CD1c-positive myeloid dendritic cell (primary cell): Measurements from ENCODE around the gene UCP3.
"Not testable (repeated sequence)": the region's sequence is repeated elsewhere in the genome, so short reads cannot be mapped to it uniquely, and the experiment has no call there.

ENCODE experiments used
- DNase-seq: peaks from one replicate; pipeline ENCODE4 v3.0.0-alpha.2; 2016; ENCODE audit errors: extremely low spot score

UCP3 gene

GRCh38 chr11:74000307-74001133, 8.4 kb downstream of the UCP3 start:
- no peak for DNase-seq

- DNase-seq = no peak
These were observed 9.1 kb downstream of the UCP3 start for GRCh38 chr11:73999581-74000306.

GRCh38 chr11:73998846-73999575, 9.9 kb downstream of the UCP3 start:
- no peak for DNase-seq

GRCh38 chr11:73997120-73997770, 11.6 kb downstream of the UCP3 start:
- DNase-seq = no peak

- DNase-seq = no peak
These were observed 12.6 kb downstream of the UCP3 start for GRCh38 chr11:73996161-73996747.

GRCh38 chr11:73995731-73996130, 13.2 kb downstream of the UCP3 start:
- DNase-seq = peak; percentile 37

GRCh38 chr11:73995247-73995646, 13.6 kb downstream of the UCP3 start:
- DNase-seq = peak; percentile 87

GRCh38 chr11:73991471-73992006, 17.3 kb downstream of the UCP3 start:
- no peak for DNase-seq

- no peak for DNase-seq
These were observed 18.2 kb downstream of the UCP3 start for GRCh38 chr11:73990730-73991129.

GRCh38 chr11:73989156-73989555, 19.7 kb downstream of the UCP3 start:
- DNase-seq = no peak

- DNase-seq = no peak
These were observed 20.7 kb downstream of the UCP3 start for GRCh38 chr11:73988227-73988626.

GRCh38 chr11:73985661-73986060, 23.2 kb downstream of the UCP3 start:
- DNase-seq = not testable (repeated sequence)

GRCh38 chr11:73983741-73984538, 24.9 kb downstream of the UCP3 start:
- peak; percentile 53 for DNase-seq

- DNase-seq = peak; percentile 98
These were observed 25.7 kb downstream of the UCP3 start for GRCh38 chr11:73982990-73983740.

GRCh38 chr11:73982595-73982989, 26.3 kb downstream of the UCP3 start, which contains the start of gene UCP2:
Gene UCP2, minus strand, starts transcription at chr11:73982843. Its CDS starts 4,465 bp downstream, at chr11:73978378.
- DNase-seq = peak; percentile 91

GRCh38 chr11:73981051-73981805, 27.7 kb downstream of the UCP3 start:
- DNase-seq = no peak

GRCh38 chr11:73980001-73980961, 28.6 kb downstream of the UCP3 start:
- peak; percentile 82 for DNase-seq
